ENCODE results near the gene BOD1L1. TPM values are rescaled to one million over a fixed set of nuclear protein-coding genes. Genes with fewer than 3 reads are reported as not detected.
A peak's percentile ranks its signal among the peaks of the same experiment; 100 is the strongest.

BOD1L1 gene
- total and polyA plus RNA-seq, 2 experiments from 2014 or later: 11.9 to 29.1 TPM

DNA sequence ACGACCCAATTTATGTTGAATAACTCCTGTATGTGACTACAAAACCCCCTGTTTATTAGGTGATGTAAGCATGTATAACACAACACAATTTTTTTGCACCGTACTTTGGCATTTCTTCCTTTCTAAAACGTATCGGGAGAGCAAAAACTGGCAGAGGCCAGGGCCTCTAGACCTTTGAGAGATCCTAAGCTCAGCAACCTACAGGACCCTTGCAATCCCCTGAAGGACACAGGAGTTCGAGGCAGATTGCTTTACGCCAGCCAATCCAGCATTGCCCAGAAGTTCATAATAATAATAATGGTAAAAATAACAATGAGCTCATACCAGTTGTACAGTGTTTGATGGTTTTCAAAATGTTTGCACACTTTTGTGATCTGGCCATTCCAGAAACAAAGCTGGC is 90.9 kb downstream of the BOD1L1 start:
- no peak overlapping the region for H3K4me3 ChIP-seq
- no peaks in the 10 kb centered on the region for H3K79me2 ChIP-seq
- H3K27me3 ChIP-seq: peaks cover 98% of the 10 kb centered on the region
- no peak for TF ChIP-seq EZH2phosphoT487 (IDR thresholded peaks at IDR 0.05; ENCODE audit: low read depth, severe bottlenecking, unreplicated experiment)
- TF ChIP-seq, protein P1, sequence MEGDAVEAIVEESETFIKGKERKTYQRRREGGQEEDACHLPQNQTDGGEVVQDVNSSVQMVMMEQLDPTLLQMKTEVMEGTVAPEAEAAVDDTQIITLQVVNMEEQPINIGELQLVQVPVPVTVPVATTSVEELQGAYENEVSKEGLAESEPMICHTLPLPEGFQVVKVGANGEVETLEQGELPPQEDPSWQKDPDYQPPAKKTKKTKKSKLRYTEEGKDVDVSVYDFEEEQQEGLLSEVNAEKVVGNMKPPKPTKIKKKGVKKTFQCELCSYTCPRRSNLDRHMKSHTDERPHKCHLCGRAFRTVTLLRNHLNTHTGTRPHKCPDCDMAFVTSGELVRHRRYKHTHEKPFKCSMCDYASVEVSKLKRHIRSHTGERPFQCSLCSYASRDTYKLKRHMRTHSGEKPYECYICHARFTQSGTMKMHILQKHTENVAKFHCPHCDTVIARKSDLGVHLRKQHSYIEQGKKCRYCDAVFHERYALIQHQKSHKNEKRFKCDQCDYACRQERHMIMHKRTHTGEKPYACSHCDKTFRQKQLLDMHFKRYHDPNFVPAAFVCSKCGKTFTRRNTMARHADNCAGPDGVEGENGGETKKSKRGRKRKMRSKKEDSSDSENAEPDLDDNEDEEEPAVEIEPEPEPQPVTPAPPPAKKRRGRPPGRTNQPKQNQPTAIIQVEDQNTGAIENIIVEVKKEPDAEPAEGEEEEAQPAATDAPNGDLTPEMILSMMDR (IDR thresholded peaks at IDR 0.05; ENCODE audit: poor library complexity): no peak
- TF ChIP-seq EZH2 (IDR thresholded peaks at IDR 0.05; ENCODE audit: borderline replicate concordance): no peak
- H4K20me1 ChIP-seq (ENCODE audit: insufficient read depth, poor library complexity, severe bottlenecking): no peaks in the 10 kb centered on the region
- H3K9me2 ChIP-seq (replicated peaks; ENCODE audit: insufficient read depth): no peaks in the 10 kb centered on the region
- WGBS (ENCODE audit: low lambda C conversion rate, missing lambda C conversion rate): 52% methylated on average over 6 of the region's 6 CpGs
- no peaks in the 10 kb centered on the region for H3K4me1 ChIP-seq (ENCODE audit: insufficient read depth)
- H3K9me3 ChIP-seq (ENCODE audit: low read depth): no peaks in the 10 kb centered on the region
- H3K27ac ChIP-seq: no peak overlapping the region
- H3K4me2 ChIP-seq: no peak overlapping the region
- no peaks in the 10 kb centered on the region for H3K36me3 ChIP-seq (replicated peaks; ENCODE audit: insufficient read depth, low read depth)
- H2AFZ ChIP-seq: no peak overlapping the region
- no peak for DNase-seq (ENCODE audit: low spot score)

DNA sequence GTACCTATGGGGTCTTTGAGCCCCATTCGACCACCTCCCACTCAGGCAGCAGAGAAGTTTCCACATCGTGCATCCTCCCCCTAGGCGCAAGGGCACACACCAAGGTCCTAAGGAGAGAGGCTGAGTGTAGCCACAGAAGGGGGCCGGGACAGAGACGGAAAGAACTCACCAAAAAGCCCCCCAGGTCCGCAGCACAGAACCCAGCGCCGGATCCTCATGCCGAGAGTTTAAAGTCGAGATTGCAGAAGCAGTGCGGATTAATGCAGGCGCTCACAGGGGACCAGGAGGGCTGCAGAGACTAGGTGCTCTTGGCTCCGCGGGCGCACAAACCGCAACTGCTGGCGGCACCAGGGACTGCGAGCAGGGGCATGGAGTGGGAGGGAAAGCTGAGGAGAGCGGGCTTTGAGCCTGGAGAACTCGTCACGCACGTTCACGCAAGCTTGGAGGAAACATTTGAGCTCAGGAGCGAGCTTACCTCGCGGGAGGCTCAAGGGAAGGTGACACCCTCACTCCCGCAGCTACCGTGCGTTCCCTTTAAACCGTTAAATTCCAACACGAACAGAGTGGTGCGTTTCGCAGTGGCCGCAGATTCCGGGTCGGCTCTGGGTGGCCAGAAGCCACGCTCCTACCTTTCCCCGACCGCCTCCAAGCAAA is 91.7 kb downstream of the BOD1L1 start:
- H3K79me2 ChIP-seq: no peaks in the 10 kb centered on the region
- H3K36me3 ChIP-seq (replicated peaks; ENCODE audit: insufficient read depth, low read depth): no peaks in the 10 kb centered on the region
- TF ChIP-seq EZH2 (IDR thresholded peaks at IDR 0.05; ENCODE audit: borderline replicate concordance) (peak; percentile 17), EZH2phosphoT487 (IDR thresholded peaks at IDR 0.05; ENCODE audit: low read depth, severe bottlenecking, unreplicated experiment) (peak; percentile 24)
- TF ChIP-seq, protein P1 (IDR thresholded peaks at IDR 0.05; ENCODE audit: poor library complexity): no peak
- H3K4me1 ChIP-seq (ENCODE audit: insufficient read depth): no peaks in the 10 kb centered on the region
- H3K27ac ChIP-seq: no peak overlapping the region
- H3K9me2 ChIP-seq (replicated peaks; ENCODE audit: insufficient read depth): no peaks in the 10 kb centered on the region
- no peaks in the 10 kb centered on the region for H4K20me1 ChIP-seq (ENCODE audit: insufficient read depth, poor library complexity, severe bottlenecking)
- 4% methylated on average over 39 of the region's 39 CpGs for WGBS (ENCODE audit: low lambda C conversion rate, missing lambda C conversion rate)
- H3K4me3 ChIP-seq: no peak overlapping the region
- H3K4me2 ChIP-seq: peak overlapping the region; percentile 29
- H3K9me3 ChIP-seq (ENCODE audit: low read depth): no peaks in the 10 kb centered on the region
- no peak overlapping the region for H2AFZ ChIP-seq
- no peak for DNase-seq (ENCODE audit: low spot score)
- peaks cover 98% of the 10 kb centered on the region for H3K27me3 ChIP-seq

- no peaks in the 10 kb centered on the region for H4K20me1 ChIP-seq (ENCODE audit: insufficient read depth, poor library complexity, severe bottlenecking)
- no peak overlapping the region for H2AFZ ChIP-seq
- WGBS (ENCODE audit: low lambda C conversion rate, missing lambda C conversion rate): 8% methylated on average over 18 of the region's 18 CpGs
- H3K9me3 ChIP-seq (ENCODE audit: low read depth): no peaks in the 10 kb centered on the region
- DNase-seq (ENCODE audit: low spot score): no peak
- no peaks in the 10 kb centered on the region for H3K4me1 ChIP-seq (ENCODE audit: insufficient read depth)
- peaks cover 98% of the 10 kb centered on the region for H3K27me3 ChIP-seq
- no peak overlapping the region for H3K4me3 ChIP-seq
- no peaks in the 10 kb centered on the region for H3K79me2 ChIP-seq
- H3K36me3 ChIP-seq (replicated peaks; ENCODE audit: insufficient read depth, low read depth): no peaks in the 10 kb centered on the region
- no peaks in the 10 kb centered on the region for H3K9me2 ChIP-seq (replicated peaks; ENCODE audit: insufficient read depth)
- H3K27ac ChIP-seq: no peak overlapping the region
- H3K4me2 ChIP-seq: no peak overlapping the region
- TF ChIP-seq, protein P1 (IDR thresholded peaks at IDR 0.05; ENCODE audit: poor library complexity): no peak
- peak; percentile 15 for TF ChIP-seq EZH2 (IDR thresholded peaks at IDR 0.05; ENCODE audit: borderline replicate concordance)
- TF ChIP-seq EZH2phosphoT487 (IDR thresholded peaks at IDR 0.05; ENCODE audit: low read depth, severe bottlenecking, unreplicated experiment): peak; percentile 3
Observed at GRCh38 chr4:13535118-13535517, 92.4 kb downstream of the BOD1L1 start.
